CD8-positive, alpha-beta memory T cell (primary cell): ENCODE measurements around the gene VDR. TPM values are rescaled to one million over a fixed set of nuclear protein-coding genes. Genes with fewer than 3 reads are reported as not detected.

Experiments used
- CTCF ChIA-PET: fragments of 350-600 bp; sonication (Branson Sonifier 250); formaldehyde crosslinking; loops from one replicate; lab custom pipeline; 2021; ENCODE audit warnings: antibody characterized with exemption; lab: Charles Lee
- POLR2A ChIA-PET: fragments of 350-600 bp; sonication (Branson Sonifier 250); formaldehyde crosslinking; loops from one replicate; lab custom pipeline; 2021; ENCODE audit warnings: antibody characterized with exemption; lab: Charles Lee
- DNase-seq, 5 donors: peaks; one replicate each; pipeline versions ENCODE4 v3.0.0 to v3.0.0-alpha.2; 2020 to 2022; ENCODE audit warnings: mixed read lengths in 1 of 5
- H3K27ac ChIP-seq: one replicate; pipeline ENCODE4 v1.7.0; 2013; ENCODE audit warnings: low read depth, mild to moderate bottlenecking, low read length, moderate library complexity
- H3K27me3 ChIP-seq: 2 replicates; pipeline ENCODE4 v1.7.0; 2013; ENCODE audit warnings: low read length, mild to moderate bottlenecking; ENCODE audit not compliant: insufficient read depth, poor library complexity, severe bottlenecking
- H3K36me3 ChIP-seq: 2 replicates; pipeline ENCODE4 v1.7.0; 2013; ENCODE audit warnings: mild to moderate bottlenecking, low read length, moderate library complexity; ENCODE audit not compliant: insufficient read depth
- H3K4me1 ChIP-seq: 2 replicates; pipeline ENCODE4 v1.7.0; 2013; ENCODE audit warnings: mild to moderate bottlenecking, low read length, moderate library complexity; ENCODE audit not compliant: insufficient read depth
- H3K4me3 ChIP-seq: 2 replicates; pipeline ENCODE4 v1.7.0; 2013; ENCODE audit warnings: mild to moderate bottlenecking, low read length
- H3K9me3 ChIP-seq: 2 replicates; pipeline ENCODE4 v1.7.0; 2013; ENCODE audit warnings: mild to moderate bottlenecking, low read length
- H3K27ac Mint-ChIP-seq, 8 donors: one replicate each; pipeline ENCODE4 v1.8.0; 2020 to 2021; ENCODE audit warnings: mixed read lengths in 8 of 8, mild to moderate bottlenecking in 6 of 8, inconsistent platforms in 3 of 8, moderate library complexity in 3 of 8
- H3K27me3 Mint-ChIP-seq, 2 donors: one replicate each; pipeline ENCODE4 v1.8.0; 2020 to 2021; ENCODE audit warnings: mixed read lengths in 2 of 2, mild to moderate bottlenecking in 1 of 2, moderate library complexity in 1 of 2
- H3K36me3 Mint-ChIP-seq, 3 donors: one replicate each; pipeline ENCODE4 v1.8.0; 2020 to 2021; ENCODE audit warnings: mixed read lengths in 3 of 3, inconsistent platforms in 1 of 3, mild to moderate bottlenecking in 1 of 3
- H3K4me1 Mint-ChIP-seq, 3 donors: one replicate each; pipeline ENCODE4 v1.8.0; 2020 to 2021; ENCODE audit warnings: mixed read lengths in 3 of 3, inconsistent platforms in 1 of 3, mild to moderate bottlenecking in 1 of 3
- H3K4me3 Mint-ChIP-seq, 7 donors: one replicate each; pipeline ENCODE4 v1.8.0; 2020 to 2021; ENCODE audit warnings: mixed read lengths in 7 of 7, mild to moderate bottlenecking in 6 of 7, moderate library complexity in 4 of 7, inconsistent platforms in 2 of 7
- H3K9me3 Mint-ChIP-seq, 5 donors: one replicate each; pipeline ENCODE4 v1.8.0; 2020 to 2022; ENCODE audit warnings: mixed read lengths in 5 of 5, mild to moderate bottlenecking in 3 of 5, moderate library complexity in 2 of 5, inconsistent platforms in 1 of 5
- polyA plus RNA-seq: library from polyadenylated mRNA; unstranded; fragments of 300-500 nt; fragmentation: Illumina TruSeq; gene quantifications from one replicate; pipeline ENCODE4 v1.2.3, GENCODE V29; 2021
- total RNA-seq, 2 experiments: library from RNA; stranded (reverse); gene quantifications; one replicate each; pipeline ENCODE4 v1.2.3, GENCODE V29; 2021

The VDR gene
- total and polyA plus RNA-seq, 3 experiments from 2014 or later = 0.54 to 83.4 (median 79.6) TPM

GRCh38 chr12:47939009-47939601, 34.3 kb upstream of the VDR start:
- Mint-ChIP-seq H3K4me3 (no peak overlapping the region), H3K9me3 (no peaks in the 10 kb centered on the region), H3K36me3 (no peaks in the 10 kb centered on the region), H3K27me3 (peaks cover 12 to 24% of the 10 kb centered on the region in 2 donors), H3K27ac (no peak overlapping the region), H3K4me1 (peaks cover 0 to 9% (median 7%) of the 10 kb centered on the region in 3 donors)
- no peaks in the 10 kb centered on the region for H3K27me3 ChIP-seq
- no peak for DNase-seq
- H3K4me3 ChIP-seq = no peak overlapping the region
- no peak overlapping the region for H3K27ac ChIP-seq
- H3K36me3 ChIP-seq = no peaks in the 10 kb centered on the region
- H3K9me3 ChIP-seq = no peaks in the 10 kb centered on the region
- ChIA-PET POLR2A (no interaction called here), CTCF (interaction anchor here (1.1 kb wide), 1 partner anchor 24 kb away, joined by 3 read pairs; the partner anchor contains the start of gene TMEM106C)
- H3K4me1 ChIP-seq = no peaks in the 10 kb centered on the region

GRCh38 chr12:47938594-47938993, 33.8 kb upstream of the VDR start:
- Histone ChIP-seq H3K9me3 (no peaks in the 10 kb centered on the region), H3K27me3 (no peaks in the 10 kb centered on the region), H3K4me1 (no peaks in the 10 kb centered on the region), H3K4me3 (no peak overlapping the region), H3K36me3 (no peaks in the 10 kb centered on the region), H3K27ac (no peak overlapping the region)
- Mint-ChIP-seq H3K9me3 (no peaks in the 10 kb centered on the region), H3K27ac (peak overlapping the region in 1 of 8 donors; percentile 26), H3K4me1 (peaks cover 0 to 9% (median 7%) of the 10 kb centered on the region in 3 donors), H3K4me3 (no peak overlapping the region), H3K27me3 (peaks cover 12 to 23% of the 10 kb centered on the region in 2 donors), H3K36me3 (no peaks in the 10 kb centered on the region)
- CTCF ChIA-PET = interaction anchor here (1.1 to 1.5 kb wide), 2 partner anchors 10 to 25 kb away, joined by 3 to 10 read pairs; partner anchors contain the start of gene TMEM106C
- POLR2A ChIA-PET = no interaction called here
- DNase-seq = no peak

- POLR2A ChIA-PET = no interaction called here
- DNase-seq = no peak
- Histone ChIP-seq H3K27me3 (no peaks in the 10 kb centered on the region), H3K27ac (no peak overlapping the region), H3K36me3 (no peaks in the 10 kb centered on the region), H3K9me3 (no peaks in the 10 kb centered on the region), H3K4me1 (no peaks in the 10 kb centered on the region), H3K4me3 (no peak overlapping the region)
- peaks cover 0 to 9% (median 7%) of the 10 kb centered on the region in 3 donors for H3K4me1 Mint-ChIP-seq
- no peaks in the 10 kb centered on the region for H3K9me3 Mint-ChIP-seq
- H3K36me3 Mint-ChIP-seq = no peaks in the 10 kb centered on the region
- CTCF ChIA-PET = interaction anchor here (1.1 to 1.5 kb wide), 2 partner anchors 11 to 25 kb away, joined by 3 to 10 read pairs; partner anchors contain the start of gene TMEM106C
- H3K27ac Mint-ChIP-seq = no peak overlapping the region
- H3K4me3 Mint-ChIP-seq = no peak overlapping the region
- peaks cover 12 to 18% of the 10 kb centered on the region in 2 donors for H3K27me3 Mint-ChIP-seq
Measured at GRCh38 chr12:47938093-47938492, 33.3 kb upstream of the VDR start.

- POLR2A ChIA-PET = no interaction called here
Measured at GRCh38 chr12:47935184-47935583, 30.4 kb upstream of the VDR start.

GRCh38 chr12:47931187-47931586, 26.4 kb upstream of the VDR start:
- Histone ChIP-seq H3K4me3 (no peak overlapping the region), H3K27ac (no peak overlapping the region), H3K9me3 (no peaks in the 10 kb centered on the region), H3K36me3 (no peaks in the 10 kb centered on the region), H3K4me1 (no peaks in the 10 kb centered on the region), H3K27me3 (peaks cover 6% of the 10 kb centered on the region)
- DNase-seq = no peak
- POLR2A ChIA-PET = no interaction called here
- Mint-ChIP-seq H3K27ac (no peak overlapping the region), H3K4me1 (no peaks in the 10 kb centered on the region), H3K27me3 (peaks cover 5 to 21% of the 10 kb centered on the region in 2 donors), H3K36me3 (no peaks in the 10 kb centered on the region), H3K4me3 (no peak overlapping the region), H3K9me3 (no peaks in the 10 kb centered on the region)
- CTCF ChIA-PET = no interaction called here

More at GRCh38 chr12:47935184-47935583, 30.4 kb upstream of the VDR start:
- Mint-ChIP-seq H3K9me3 (no peaks in the 10 kb centered on the region), H3K27ac (no peak overlapping the region), H3K27me3 (peaks cover 2 to 22% of the 10 kb centered on the region in 2 donors), H3K36me3 (no peaks in the 10 kb centered on the region), H3K4me3 (no peak overlapping the region), H3K4me1 (no peaks in the 10 kb centered on the region)
- Histone ChIP-seq H3K4me3 (no peak overlapping the region), H3K27ac (no peak overlapping the region), H3K36me3 (no peaks in the 10 kb centered on the region), H3K9me3 (no peaks in the 10 kb centered on the region), H3K4me1 (no peaks in the 10 kb centered on the region), H3K27me3 (no peaks in the 10 kb centered on the region)
- no peak for DNase-seq
- CTCF ChIA-PET = no interaction called here

GRCh38 chr12:47930634-47931033, 25.8 kb upstream of the VDR start:
- Mint-ChIP-seq H3K4me3 (no peak overlapping the region), H3K9me3 (no peaks in the 10 kb centered on the region), H3K27me3 (peaks cover 5 to 21% of the 10 kb centered on the region in 2 donors), H3K27ac (no peak overlapping the region), H3K36me3 (no peaks in the 10 kb centered on the region), H3K4me1 (no peaks in the 10 kb centered on the region)
- H3K4me3 ChIP-seq = no peak overlapping the region
- H3K27ac ChIP-seq = no peak overlapping the region
- CTCF ChIA-PET = interaction anchor here (1.2 kb wide), 1 partner anchor 14 kb away, joined by 4 read pairs; no protein-coding TSS in a partner anchor
- DNase-seq = no peak
- H3K27me3 ChIP-seq = peaks cover 6% of the 10 kb centered on the region
- POLR2A ChIA-PET = no interaction called here
- H3K4me1 ChIP-seq = no peaks in the 10 kb centered on the region
- no peaks in the 10 kb centered on the region for H3K36me3 ChIP-seq
- H3K9me3 ChIP-seq = no peaks in the 10 kb centered on the region

- Histone ChIP-seq H3K4me1 (no peaks in the 10 kb centered on the region), H3K27me3 (peaks cover 6% of the 10 kb centered on the region), H3K27ac (no peak overlapping the region), H3K36me3 (no peaks in the 10 kb centered on the region), H3K4me3 (no peak overlapping the region), H3K9me3 (no peaks in the 10 kb centered on the region)
- peaks cover 0 to 3% (median 0%) of the 10 kb centered on the region in 3 donors for H3K36me3 Mint-ChIP-seq
- H3K27me3 Mint-ChIP-seq = peaks cover 11 to 40% of the 10 kb centered on the region in 2 donors
- no peak overlapping the region for H3K4me3 Mint-ChIP-seq
- no peaks in the 10 kb centered on the region for H3K4me1 Mint-ChIP-seq
- CTCF ChIA-PET = no interaction called here
- no peak for DNase-seq
- POLR2A ChIA-PET = no interaction called here
- H3K9me3 Mint-ChIP-seq = no peaks in the 10 kb centered on the region
- H3K27ac Mint-ChIP-seq = no peak overlapping the region
Measured at GRCh38 chr12:47927346-47927745, 22.6 kb upstream of the VDR start.

- ChIA-PET CTCF (no interaction called here), POLR2A (no interaction called here)
- DNase-seq = no peak
- Mint-ChIP-seq H3K27ac (no peak overlapping the region), H3K4me3 (no peak overlapping the region), H3K36me3 (peaks cover 0 to 3% (median 0%) of the 10 kb centered on the region in 3 donors), H3K9me3 (no peaks in the 10 kb centered on the region), H3K4me1 (no peaks in the 10 kb centered on the region), H3K27me3 (peaks cover 10 to 30% of the 10 kb centered on the region in 2 donors)
- H3K27ac ChIP-seq = no peak overlapping the region
- H3K4me3 ChIP-seq = no peak overlapping the region
- H3K27me3 ChIP-seq = no peaks in the 10 kb centered on the region
- no peaks in the 10 kb centered on the region for H3K9me3 ChIP-seq
- no peaks in the 10 kb centered on the region for H3K36me3 ChIP-seq
- no peaks in the 10 kb centered on the region for H3K4me1 ChIP-seq
Measured at GRCh38 chr12:47921907-47922306, 17.1 kb upstream of the VDR start.
